Tibial artery (tissue), 4 donors: Measurements from ENCODE around the gene IL24.

Experiments used
- DNase-seq, 2 donors: peaks; one replicate each; pipeline ENCODE4 v3.0.0-alpha.2; 2019
- H3K27ac ChIP-seq, 2 donors: fragments of 200-600 bp; sonication (generic) in 1 of 2; 1 replicate in 1 of 2; 2 replicates in 1 of 2; pipeline ENCODE4 v1.5.1; 2018 to 2019; ENCODE audit warnings: mild to moderate bottlenecking in 1 of 2
- H3K27me3 ChIP-seq, 2 donors: fragments of 200-600 bp; sonication (generic) in 1 of 2; one replicate each; pipeline versions ENCODE4 v1.5.1 to v1.6.0; 2016 to 2019
- H3K36me3 ChIP-seq, 3 donors: fragments of 200-600 bp; sonication (generic) in 2 of 3; one replicate each; pipeline ENCODE4 v1.5.1; 2016 to 2019; ENCODE audit warnings: mild to moderate bottlenecking in 2 of 3
- H3K4me1 ChIP-seq, 4 donors: fragments of 200-600 bp; sonication (generic) in 2 of 4; 1 replicate in 3 of 4; 2 replicates in 1 of 4; pipeline ENCODE4 v1.5.1; 2016 to 2019
- H3K4me3 ChIP-seq, 2 donors: fragments of 200-600 bp; sonication (generic) in 1 of 2; 1 replicate in 1 of 2; 2 replicates in 1 of 2; pipeline ENCODE4 v1.5.1; 2018 to 2019; ENCODE audit warnings: mild to moderate bottlenecking in 2 of 2
- H3K9me3 ChIP-seq, 3 donors: fragments of 200-600 bp; sonication (generic) in 1 of 3; one replicate each; pipeline ENCODE4 v1.5.1; 2016 to 2019
- CTCF ChIP-seq, 2 experiments: fragments of 200-600 bp in 1 of 2; fragments of 450-650 bp in 1 of 2; IDR thresholded peaks; one replicate each; pipeline ENCODE4 v1.5.1; 2017 to 2019; ENCODE audit warnings: antibody characterized with exemption in 2 of 2, mild to moderate bottlenecking in 1 of 2, moderate library complexity in 1 of 2
- intact Hi-C: fragments of 100-400 bp; cut with DNase I; formaldehyde crosslinking; loops from one replicate; pipeline ENCODE4 v1.15.0; 2023; ENCODE audit warnings: low total_unique reads

Gene IL24

DNA sequence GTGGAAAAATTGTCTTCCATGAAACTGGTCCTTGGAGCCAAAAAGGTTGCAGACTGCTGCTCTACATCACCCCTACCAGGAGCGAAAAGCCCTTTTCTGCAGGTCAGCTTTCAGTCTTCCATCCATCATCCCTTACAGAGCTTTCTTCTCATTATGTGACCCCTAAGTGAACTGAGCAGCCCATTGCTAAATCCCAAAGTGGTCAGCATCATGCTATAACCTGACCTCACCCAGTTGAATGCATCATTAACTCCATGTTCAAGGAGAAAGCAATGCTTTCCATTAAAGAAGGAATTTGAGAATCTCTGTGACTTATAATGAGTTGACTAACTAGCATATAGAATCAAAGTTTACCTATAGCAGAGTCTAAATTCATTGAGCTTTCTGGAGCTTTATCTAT, 10.4 kb upstream of the IL24 start:
- Histone ChIP-seq H3K27ac (no peak overlapping the region), H3K27me3 (peaks cover 0 to 20% of the 10 kb centered on the region in 2 donors), H3K9me3 (no peaks in the 10 kb centered on the region), H3K36me3 (no peaks in the 10 kb centered on the region), H3K4me3 (no peak overlapping the region), H3K4me1 (no peaks in the 10 kb centered on the region)
- no peak for DNase-seq
- TF ChIP-seq CTCF (IDR thresholded peaks at IDR 0.05) = no peak
- intact Hi-C loops = no loop called here

DNA sequence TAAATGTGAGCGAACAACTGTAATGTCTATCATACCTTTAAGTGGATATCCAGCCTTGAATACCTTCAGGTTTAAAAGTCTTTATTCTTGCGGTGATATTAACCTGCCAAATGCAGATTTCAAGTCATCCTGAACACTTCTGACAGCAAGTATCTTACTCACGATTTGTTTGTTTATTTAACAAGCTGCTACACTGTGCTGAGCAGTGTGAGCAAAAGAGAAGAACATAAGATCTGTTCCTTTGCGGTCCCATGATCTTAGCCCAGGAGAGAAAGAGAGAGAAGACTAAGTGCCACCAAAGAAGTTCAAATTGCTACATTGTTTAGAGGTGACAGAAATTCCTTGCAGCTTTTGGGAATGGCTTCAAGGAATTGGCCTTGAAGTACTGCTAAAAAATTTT, 9.5 kb upstream of the IL24 start:
- Histone ChIP-seq H3K4me3 (no peak overlapping the region), H3K27me3 (peaks cover 0 to 23% of the 10 kb centered on the region in 2 donors), H3K27ac (no peak overlapping the region), H3K9me3 (no peaks in the 10 kb centered on the region), H3K4me1 (no peaks in the 10 kb centered on the region), H3K36me3 (no peaks in the 10 kb centered on the region)
- TF ChIP-seq CTCF (IDR thresholded peaks at IDR 0.05) = no peak
- intact Hi-C loops = no loop called here
- DNase-seq = no peak

DNA sequence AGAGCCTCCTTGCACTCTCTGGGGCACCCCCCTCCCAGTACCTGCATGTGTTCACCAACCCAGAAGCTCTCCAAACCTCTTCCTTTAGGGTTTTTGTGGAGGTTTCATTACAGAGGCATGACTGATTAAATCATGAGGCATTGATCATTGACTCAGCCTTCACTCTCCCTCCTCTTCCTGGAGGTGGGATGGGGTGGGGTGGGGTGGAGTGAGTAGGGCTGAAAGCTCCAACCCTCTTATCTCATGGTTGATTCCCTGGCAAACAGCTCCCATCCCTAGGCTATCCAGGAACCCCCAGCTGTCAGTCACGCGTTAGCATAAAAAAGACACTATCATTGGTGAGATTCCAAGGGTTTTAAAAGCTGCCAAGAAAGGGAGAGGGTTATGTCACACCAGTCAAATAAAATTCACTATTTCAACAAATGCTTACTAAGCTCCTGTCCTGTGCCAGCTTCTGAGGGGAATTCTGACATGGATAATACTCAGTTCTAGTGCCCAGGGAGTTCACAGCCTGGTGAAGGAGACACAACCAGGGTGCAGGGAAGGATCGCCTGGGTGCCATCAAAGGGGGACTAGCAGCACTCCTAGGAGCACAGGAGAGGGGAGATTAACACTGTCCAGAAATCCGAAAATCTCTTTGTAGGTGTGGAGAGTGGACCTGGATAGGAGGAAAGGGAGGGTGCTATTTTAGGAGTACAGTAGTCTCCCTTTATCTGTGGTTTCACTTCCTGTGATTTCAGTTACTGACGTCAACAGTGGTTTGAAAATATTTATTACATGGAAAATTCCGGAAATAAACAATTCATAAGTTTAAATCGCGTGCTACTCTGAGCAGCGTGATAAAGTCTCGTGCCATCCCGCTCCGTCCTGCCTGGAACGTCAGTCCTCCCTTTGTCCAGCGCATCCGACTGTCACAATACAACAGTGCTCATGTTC, 6.8 kb upstream of the IL24 start:
- no peak overlapping the region for H3K27ac ChIP-seq
- intact Hi-C loops = no loop called here

GRCh38 chr1:206891412-206891811, 5.8 kb upstream of the IL24 start:
- Histone ChIP-seq H3K27me3 (peaks cover 0 to 18% of the 10 kb centered on the region in 2 donors), H3K4me3 (no peak overlapping the region), H3K36me3 (no peaks in the 10 kb centered on the region), H3K4me1 (no peaks in the 10 kb centered on the region), H3K27ac (no peak overlapping the region), H3K9me3 (no peaks in the 10 kb centered on the region)
- intact Hi-C loops = no loop called here
- DNase-seq = no peak
- no peak for TF ChIP-seq CTCF (IDR thresholded peaks at IDR 0.05)

More for the DNA sequence above, 6.8 kb upstream of the IL24 start:
- Histone ChIP-seq H3K9me3 (no peaks in the 10 kb centered on the region), H3K4me1 (no peaks in the 10 kb centered on the region), H3K36me3 (no peaks in the 10 kb centered on the region), H3K4me3 (no peak overlapping the region), H3K27me3 (peaks cover 0 to 23% of the 10 kb centered on the region in 2 donors)
- no peak for TF ChIP-seq CTCF (IDR thresholded peaks at IDR 0.05)
- no peak for DNase-seq

DNA sequence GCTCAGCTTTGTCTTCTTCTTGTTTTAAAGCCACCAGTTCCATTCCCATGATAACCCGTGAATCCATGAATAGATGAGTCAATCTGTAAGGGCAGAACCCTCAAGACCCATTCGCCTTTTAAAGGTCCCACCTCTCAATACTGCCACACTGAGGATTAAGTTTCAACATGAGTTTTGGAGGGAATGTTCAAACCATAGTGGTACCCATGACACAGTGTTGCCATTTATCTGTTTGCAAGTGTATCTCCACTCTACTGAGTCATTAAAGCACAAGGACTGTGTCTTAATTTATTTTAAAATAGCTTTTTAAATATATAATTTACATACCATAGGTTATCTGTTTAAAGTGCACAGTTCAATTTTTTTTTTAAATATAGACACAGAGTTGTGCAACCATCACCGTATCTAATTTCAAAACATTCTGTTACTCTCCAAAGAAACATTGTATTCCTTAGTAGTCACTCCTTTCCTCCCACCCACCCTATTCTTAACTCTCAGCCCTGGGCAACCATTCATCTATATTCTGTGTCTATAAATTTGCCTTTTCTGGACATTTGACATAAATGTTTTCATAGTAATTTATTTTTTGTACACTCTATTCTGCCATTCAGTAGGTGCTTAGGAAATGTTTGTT, 4.8 kb upstream of the IL24 start:
- DNase-seq = no peak
- intact Hi-C loops = no loop called here
- Histone ChIP-seq H3K4me1 (no peaks in the 10 kb centered on the region), H3K9me3 (no peaks in the 10 kb centered on the region), H3K4me3 (no peak overlapping the region), H3K27ac (no peak overlapping the region), H3K27me3 (peaks cover 0 to 14% of the 10 kb centered on the region in 2 donors), H3K36me3 (no peaks in the 10 kb centered on the region)
- TF ChIP-seq CTCF (IDR thresholded peaks at IDR 0.05) = no peak
